ENCODE data around the gene FBXL17.
A peak's percentile ranks its signal among the peaks of the same experiment; 100 is the strongest.

The FBXL17 gene

GRCh38 chr5:108078345-108078744 lies 303.6 kb downstream of the FBXL17 start:
- no peak overlapping the region for H3K4me3 ChIP-seq (ENCODE audit: control insufficient read depth, low read depth, low read length)
- TF ChIP-seq CTCF (IDR thresholded peaks at IDR 0.05; ENCODE audit: control insufficient read depth, insufficient read depth, low read depth, low read length, missing control alignments) = no peak
- no peak for DNase-seq (ENCODE audit: low read depth)

DNA sequence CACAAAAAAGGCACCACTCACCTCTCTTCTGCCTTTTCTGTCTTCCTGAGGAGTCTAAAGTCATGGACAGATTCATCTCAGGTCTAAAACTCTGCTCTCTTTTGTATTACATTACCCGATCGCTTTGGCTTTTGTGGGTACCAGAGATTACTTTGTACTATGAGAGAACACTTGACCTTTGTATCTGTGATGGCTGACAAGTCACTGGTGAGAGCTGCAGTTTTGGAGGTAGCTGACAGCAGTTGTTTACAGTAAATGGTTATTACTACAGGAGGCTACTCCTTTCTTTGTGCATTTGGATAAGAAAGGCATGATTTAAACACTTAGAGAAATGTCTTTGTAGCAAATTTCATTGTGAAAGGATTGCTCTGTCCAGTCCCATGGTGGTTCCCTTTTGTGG lies 307.3 kb downstream of the FBXL17 start:
- H3K4me3 ChIP-seq (ENCODE audit: control insufficient read depth, low read depth, low read length) = no peak overlapping the region
- no peak for DNase-seq (ENCODE audit: low read depth)
- TF ChIP-seq CTCF (IDR thresholded peaks at IDR 0.05; ENCODE audit: control insufficient read depth, insufficient read depth, low read depth, low read length, missing control alignments) = no peak

- TF ChIP-seq CTCF (IDR thresholded peaks at IDR 0.05; ENCODE audit: control insufficient read depth, insufficient read depth, low read depth, low read length, missing control alignments) = no peak
- H3K4me3 ChIP-seq (ENCODE audit: control insufficient read depth, low read depth, low read length) = no peak overlapping the region
- no peak for DNase-seq (ENCODE audit: low read depth)
Measured at GRCh38 chr5:108064302-108064701, 317.6 kb downstream of the FBXL17 start.

- H3K4me3 ChIP-seq (ENCODE audit: control insufficient read depth, low read depth, low read length) = no peak overlapping the region
- peak; percentile 14 for DNase-seq (ENCODE audit: low read depth)
- no peak for TF ChIP-seq CTCF (IDR thresholded peaks at IDR 0.05; ENCODE audit: control insufficient read depth, insufficient read depth, low read depth, low read length, missing control alignments)
Measured at GRCh38 chr5:108061941-108062340, 320.0 kb downstream of the FBXL17 start.

- no peak for TF ChIP-seq CTCF (IDR thresholded peaks at IDR 0.05; ENCODE audit: control insufficient read depth, insufficient read depth, low read depth, low read length, missing control alignments)
- DNase-seq (ENCODE audit: low read depth) = no peak
Measured at GRCh38 chr5:108060340-108060739, 321.6 kb downstream of the FBXL17 start.

GRCh38 chr5:108059334-108059733 lies 322.6 kb downstream of the FBXL17 start:
- no peak overlapping the region for H3K4me3 ChIP-seq (ENCODE audit: control insufficient read depth, low read depth, low read length)
- no peak for DNase-seq (ENCODE audit: low read depth)

More at GRCh38 chr5:108060340-108060739, 321.6 kb downstream of the FBXL17 start:
- H3K4me3 ChIP-seq (ENCODE audit: control insufficient read depth, low read depth, low read length) = no peak overlapping the region

More at GRCh38 chr5:108059334-108059733, 322.6 kb downstream of the FBXL17 start:
- no peak for TF ChIP-seq CTCF (IDR thresholded peaks at IDR 0.05; ENCODE audit: control insufficient read depth, insufficient read depth, low read depth, low read length, missing control alignments)

All from AG09309 (cell line).